GM12878 (cell line): ENCODE results near the gene LMBRD1. TPM values are rescaled to one million over a fixed set of nuclear protein-coding genes. Genes with fewer than 3 reads are reported as not detected.

Source experiments
- ATAC-seq: fragments of 200-7000 bp; cut with Tn5 transposase; 3 replicates; pipeline ENCODE4 v1.9.1; 2020; ENCODE audit warnings: mild to moderate bottlenecking, moderate library complexity
- BruUV-seq: library from RNA; stranded (reverse); fragments of 400-500 nt; replicated peaks from 2 replicates; lab custom pipeline; 2021; lab: Mats Ljungman, UMichigan
- CTCF ChIA-PET: fragments of 300-600 bp; sonication (Branson Sonifier 250); formaldehyde crosslinking; extraction: SDS; loops from one replicate; lab custom pipeline; 2021; ENCODE audit warnings: inconsistent platforms; lab: Yijun Ruan, JAX
- POLR2A ChIA-PET: fragments of 350-600 bp; formaldehyde crosslinking; extraction: SDS; loops from one replicate; lab custom pipeline; 2021; ENCODE audit warnings: inconsistent platforms; lab: Charles Lee
- RAD21 ChIA-PET: fragments of 300-600 bp; sonication (Branson Sonifier 250); formaldehyde crosslinking; loops from one replicate; lab custom pipeline; 2023; ENCODE audit warnings: antibody characterized with exemption; ENCODE audit not compliant: unreplicated experiment; lab: Charles Lee
- SMC1A ChIA-PET: fragments of 300-600 bp; sonication (Branson Sonifier 250); formaldehyde crosslinking; loops from one replicate; lab custom pipeline; 2023; ENCODE audit not compliant: unreplicated experiment, uncharacterized antibody; lab: Charles Lee
- DNase-seq: peaks from one replicate; pipeline ENCODE4 v3.0.0-alpha.2; 2011; ENCODE audit warnings: low read depth, low spot score
- FAIRE-seq: peaks from 3 replicates; lab custom pipeline; 2011; peaks lifted over from hg19 to GRCh38; lab: Jason Lieb, UNC
- H2AFZ ChIP-seq: 2 replicates; pipeline ENCODE4 v1.6.0; 2011; ENCODE audit warnings: low read depth, low read length, control low read depth; ENCODE audit not compliant: control insufficient read depth
- H3K27ac ChIP-seq: 2 replicates; pipeline ENCODE4 v1.5.1; 2011; ENCODE audit warnings: control low read depth; ENCODE audit not compliant: control insufficient read depth, insufficient read depth
- H3K27me3 ChIP-seq, 2 experiments: replicated peaks in 1 of 2; 2 replicates each; pipeline versions ENCODE4 v1.6.0 to v1.6.1; 2011; ENCODE audit warnings: low read length in 1 of 2; ENCODE audit not compliant: control insufficient read depth in 2 of 2, insufficient read depth in 2 of 2
- H3K36me3 ChIP-seq, 2 experiments: 2 replicates each; pipeline ENCODE4 v1.5.1; 2011; ENCODE audit warnings: low read length in 1 of 2; ENCODE audit not compliant: control insufficient read depth in 2 of 2, insufficient read depth in 2 of 2
- H3K4me1 ChIP-seq: 2 replicates; pipeline ENCODE4 v1.6.1; 2011; ENCODE audit warnings: mild to moderate bottlenecking, low read length, moderate library complexity, mixed read lengths; ENCODE audit not compliant: control insufficient read depth, insufficient read depth
- H3K4me2 ChIP-seq: 2 replicates; pipeline ENCODE4 v1.6.0; 2011; ENCODE audit warnings: control low read depth; ENCODE audit not compliant: control insufficient read depth, insufficient read depth
- H3K4me3 ChIP-seq: fragments of 200-600 bp; sonication (generic); 2 replicates; pipeline ENCODE4 v1.5.1; 2016
- H3K79me2 ChIP-seq: 2 replicates; pipeline ENCODE4 v1.6.0; 2011; ENCODE audit warnings: low read length; ENCODE audit not compliant: control insufficient read depth, insufficient read depth
- H3K9ac ChIP-seq: 2 replicates; pipeline ENCODE4 v1.8.0; 2011; ENCODE audit warnings: low read length, control low read depth, mixed read lengths; ENCODE audit not compliant: control insufficient read depth, insufficient read depth
- H3K9me3 ChIP-seq: replicated peaks from 3 replicates; pipeline ENCODE4 v1.5.1; 2011; ENCODE audit warnings: mild to moderate bottlenecking, low read length; ENCODE audit not compliant: control insufficient read depth, insufficient read depth
- H4K20me1 ChIP-seq: 2 replicates; pipeline ENCODE4 v1.6.0; 2011; ENCODE audit not compliant: control insufficient read depth, insufficient read depth
- BCL11A ChIP-seq: IDR thresholded peaks from 2 replicates; pipeline ENCODE4 v1.6.1; 2011; ENCODE audit warnings: low read depth, low read length
- CREB1 ChIP-seq: IDR thresholded peaks from 2 replicates; pipeline ENCODE4 v1.6.1; 2012; ENCODE audit warnings: low read depth, mild to moderate bottlenecking, inconsistent platforms
- FOS ChIP-seq: IDR thresholded peaks from 3 replicates; pipeline ENCODE4 v1.6.1; 2011; ENCODE audit warnings: borderline replicate concordance; ENCODE audit not compliant: insufficient read length; ENCODE audit errors: extremely low read depth
- HCFC1 ChIP-seq: fragments of 150-350 bp; IDR thresholded peaks from 2 replicates; pipeline ENCODE4 v1.6.1; 2014; ENCODE audit warnings: low read length
- IKZF2 ChIP-seq, 2 experiments: fragments of 450-650 bp; IDR thresholded peaks; 2 replicates each; pipeline ENCODE4 v1.6.1; 2017; ENCODE audit warnings: mild to moderate bottlenecking in 2 of 2, moderate library complexity in 2 of 2
- MYB ChIP-seq: fragments of 150-350 bp; IDR thresholded peaks from 2 replicates; pipeline ENCODE4 v1.6.1; 2014; ENCODE audit warnings: mild to moderate bottlenecking, low read depth, low read length, borderline replicate concordance
- POLR2AphosphoS2 ChIP-seq: IDR thresholded peaks from 2 replicates; pipeline ENCODE4 v1.6.1; 2011; ENCODE audit warnings: low read depth, mild to moderate bottlenecking, low read length, improper control_type of control experiment, moderate library complexity
- RB1 ChIP-seq: fragments of 450-650 bp; formaldehyde crosslinking; IDR thresholded peaks from 2 replicates; pipeline ENCODE4 v1.6.1; 2017; ENCODE audit warnings: mild to moderate bottlenecking, borderline replicate concordance
- in situ Hi-C: fragments of 300-500 bp; cut with MboI; formaldehyde crosslinking; loops from 9 replicates; pipeline ENCODE4 v1.14.3; 2018; ENCODE audit warnings: mixed read lengths
- intact Hi-C: fragments of 100-400 bp; cut with micrococcal nuclease; formaldehyde crosslinking; loops from one replicate; pipeline ENCODE4 v1.14.2; 2022; ENCODE audit not compliant: unreplicated experiment
- polyA plus RNA-seq, 11 experiments: library from polyadenylated mRNA; depleted of rRNA in 4 of 11; unstranded in 6 of 11; stranded (reverse) in 5 of 11; fragments of >200 nt; fragmentation: Nextera tagmentation in 4 of 11; fragmentation: Illumina TruSeq in 1 of 11; extraction: Ambion mirVana in 4 of 11; extraction: Trizol in 1 of 11; gene quantifications; 1 replicate in 1 of 11; 2 replicates in 10 of 11; pipeline versions ENCODE4 v1.2.1 to v1.2.3, GENCODE V29; 2011 to 2016; ENCODE audit warnings: inconsistent platforms in 2 of 11, missing spikeins in 2 of 11, low read depth in 1 of 11
- total RNA-seq, 4 experiments: library from RNA; depleted of rRNA in 3 of 4; stranded (reverse); fragments of >200 nt in 3 of 4; fragmentation: Illumina TruSeq in 1 of 4; extraction: Trizol in 1 of 4; gene quantifications; 2 replicates each; pipeline versions ENCODE4 v1.2.1 to v1.2.3, GENCODE V29; 2013 to 2021
- TF ChIP-seq, protein P1 (sequence below): fragments of 450-650 bp; IDR thresholded peaks from 2 replicates; pipeline ENCODE4 v1.6.1; 2016; ENCODE audit warnings: mild to moderate bottlenecking
- TF ChIP-seq, protein P2 (sequence below): fragments of 450-650 bp; IDR thresholded peaks from 2 replicates; pipeline ENCODE4 v1.6.1; 2017; ENCODE audit warnings: mild to moderate bottlenecking
- TF ChIP-seq, protein P3 (sequence below): fragments of 450-650 bp; formaldehyde crosslinking; IDR thresholded peaks from 2 replicates; pipeline ENCODE4 v1.4.0; 2022; ENCODE audit warnings: mild to moderate bottlenecking, moderate library complexity
- TF ChIP-seq, protein P4 (sequence below): IDR thresholded peaks from 2 replicates; pipeline ENCODE4 v1.6.1; 2012; ENCODE audit warnings: low read depth, low read length, improper control_type of control experiment

LMBRD1 gene
- total and polyA plus RNA-seq, 10 of the 15 experiments (the other 5 are each of a cell fraction or from before 2014, with no cell fraction given), result 20.0 to 82.1 (median 27.2) TPM

DNA sequence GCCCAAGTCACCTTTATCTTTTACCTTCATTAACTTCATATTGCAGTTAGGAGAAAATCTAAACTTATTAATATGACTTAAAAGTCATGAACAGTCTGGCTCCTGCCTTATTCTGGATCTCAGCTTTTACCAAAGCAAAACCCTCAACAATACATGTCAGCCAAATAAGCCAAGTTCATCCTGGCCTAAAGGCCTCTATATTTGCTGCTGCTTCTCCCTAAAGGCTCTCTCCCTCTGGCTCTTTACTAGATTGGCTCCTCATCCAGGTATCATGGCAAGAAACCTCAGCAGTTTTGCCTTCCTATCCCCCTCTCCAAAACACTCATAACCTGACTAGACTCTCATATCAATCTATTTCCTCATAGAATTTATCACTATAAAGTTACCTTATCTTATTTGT is 11.1 kb downstream of the LMBRD1 start:
- POLR2A ChIA-PET, result interaction anchor here (1.0 to 2.5 kb wide), 3 partner anchors 9 to 81 kb away, joined by 3 to 8 read pairs (median 5); partner anchors contain the start of gene COL19A1
- SMC1A ChIA-PET, result interaction anchor here (0.7 to 2.3 kb wide), 8 partner anchors 9 to 96 kb away, joined by 3 to 13 read pairs (median 4); partner anchors contain the start of gene LMBRD1
- TF ChIP-seq RB1, result no peak
- TF ChIP-seq MYB, result no peak
- TF ChIP-seq, protein P1, sequence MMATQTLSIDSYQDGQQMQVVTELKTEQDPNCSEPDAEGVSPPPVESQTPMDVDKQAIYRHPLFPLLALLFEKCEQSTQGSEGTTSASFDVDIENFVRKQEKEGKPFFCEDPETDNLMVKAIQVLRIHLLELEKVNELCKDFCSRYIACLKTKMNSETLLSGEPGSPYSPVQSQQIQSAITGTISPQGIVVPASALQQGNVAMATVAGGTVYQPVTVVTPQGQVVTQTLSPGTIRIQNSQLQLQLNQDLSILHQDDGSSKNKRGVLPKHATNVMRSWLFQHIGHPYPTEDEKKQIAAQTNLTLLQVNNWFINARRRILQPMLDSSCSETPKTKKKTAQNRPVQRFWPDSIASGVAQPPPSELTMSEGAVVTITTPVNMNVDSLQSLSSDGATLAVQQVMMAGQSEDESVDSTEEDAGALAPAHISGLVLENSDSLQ, result no peak
- TF ChIP-seq FOS, result no peak
- TF ChIP-seq, protein P2, sequence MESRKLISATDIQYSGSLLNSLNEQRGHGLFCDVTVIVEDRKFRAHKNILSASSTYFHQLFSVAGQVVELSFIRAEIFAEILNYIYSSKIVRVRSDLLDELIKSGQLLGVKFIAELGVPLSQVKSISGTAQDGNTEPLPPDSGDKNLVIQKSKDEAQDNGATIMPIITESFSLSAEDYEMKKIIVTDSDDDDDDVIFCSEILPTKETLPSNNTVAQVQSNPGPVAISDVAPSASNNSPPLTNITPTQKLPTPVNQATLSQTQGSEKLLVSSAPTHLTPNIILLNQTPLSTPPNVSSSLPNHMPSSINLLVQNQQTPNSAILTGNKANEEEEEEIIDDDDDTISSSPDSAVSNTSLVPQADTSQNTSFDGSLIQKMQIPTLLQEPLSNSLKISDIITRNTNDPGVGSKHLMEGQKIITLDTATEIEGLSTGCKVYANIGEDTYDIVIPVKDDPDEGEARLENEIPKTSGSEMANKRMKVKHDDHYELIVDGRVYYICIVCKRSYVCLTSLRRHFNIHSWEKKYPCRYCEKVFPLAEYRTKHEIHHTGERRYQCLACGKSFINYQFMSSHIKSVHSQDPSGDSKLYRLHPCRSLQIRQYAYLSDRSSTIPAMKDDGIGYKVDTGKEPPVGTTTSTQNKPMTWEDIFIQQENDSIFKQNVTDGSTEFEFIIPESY, result no peak
- no peak for TF ChIP-seq BCL11A
- TF ChIP-seq, protein P3, sequence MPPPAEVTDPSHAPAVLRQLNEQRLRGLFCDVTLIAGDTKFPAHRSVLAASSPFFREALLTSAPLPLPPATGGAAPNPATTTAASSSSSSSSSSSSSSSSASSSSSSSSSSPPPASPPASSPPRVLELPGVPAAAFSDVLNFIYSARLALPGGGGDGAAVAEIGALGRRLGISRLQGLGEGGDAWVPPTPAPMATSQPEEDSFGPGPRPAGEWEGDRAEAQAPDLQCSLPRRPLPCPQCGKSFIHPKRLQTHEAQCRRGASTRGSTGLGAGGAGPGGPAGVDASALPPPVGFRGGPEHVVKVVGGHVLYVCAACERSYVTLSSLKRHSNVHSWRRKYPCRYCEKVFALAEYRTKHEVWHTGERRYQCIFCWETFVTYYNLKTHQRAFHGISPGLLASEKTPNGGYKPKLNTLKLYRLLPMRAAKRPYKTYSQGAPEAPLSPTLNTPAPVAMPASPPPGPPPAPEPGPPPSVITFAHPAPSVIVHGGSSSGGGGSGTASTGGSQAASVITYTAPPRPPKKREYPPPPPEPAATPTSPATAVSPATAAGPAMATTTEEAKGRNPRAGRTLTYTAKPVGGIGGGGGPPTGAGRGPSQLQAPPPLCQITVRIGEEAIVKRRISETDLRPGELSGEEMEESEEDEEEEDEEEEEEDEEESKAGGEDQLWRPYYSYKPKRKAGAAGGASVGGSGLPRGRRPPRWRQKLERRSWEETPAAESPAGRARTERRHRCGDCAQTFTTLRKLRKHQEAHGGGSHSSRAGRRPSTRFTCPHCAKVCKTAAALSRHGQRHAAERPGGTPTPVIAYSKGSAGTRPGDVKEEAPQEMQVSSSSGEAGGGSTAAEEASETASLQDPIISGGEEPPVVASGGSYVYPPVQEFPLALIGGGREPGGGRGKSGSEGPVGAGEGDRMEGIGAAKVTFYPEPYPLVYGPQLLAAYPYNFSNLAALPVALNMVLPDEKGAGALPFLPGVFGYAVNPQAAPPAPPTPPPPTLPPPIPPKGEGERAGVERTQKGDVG, result no peak
- TF ChIP-seq, protein P4, sequence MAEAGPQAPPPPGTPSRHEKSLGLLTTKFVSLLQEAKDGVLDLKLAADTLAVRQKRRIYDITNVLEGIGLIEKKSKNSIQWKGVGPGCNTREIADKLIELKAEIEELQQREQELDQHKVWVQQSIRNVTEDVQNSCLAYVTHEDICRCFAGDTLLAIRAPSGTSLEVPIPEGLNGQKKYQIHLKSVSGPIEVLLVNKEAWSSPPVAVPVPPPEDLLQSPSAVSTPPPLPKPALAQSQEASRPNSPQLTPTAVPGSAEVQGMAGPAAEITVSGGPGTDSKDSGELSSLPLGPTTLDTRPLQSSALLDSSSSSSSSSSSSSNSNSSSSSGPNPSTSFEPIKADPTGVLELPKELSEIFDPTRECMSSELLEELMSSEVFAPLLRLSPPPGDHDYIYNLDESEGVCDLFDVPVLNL, result no peak
- TF ChIP-seq IKZF2 (IDR thresholded peaks at IDR 0.05), result no peak
- TF ChIP-seq HCFC1, result no peak
- no peak for TF ChIP-seq CREB1
- no peak for TF ChIP-seq POLR2AphosphoS2

More for the DNA sequence above, 11.1 kb downstream of the LMBRD1 start:
- H3K36me3 ChIP-seq, result peaks cover 0 to 6% of the 10 kb centered on the region in 2 experiments; a peak in 2 of 4 replicates
- H3K79me2 ChIP-seq, result peaks cover 32% of the 10 kb centered on the region
- H3K4me1 ChIP-seq, result peaks cover 9% of the 10 kb centered on the region
- no peak for FAIRE-seq
- H4K20me1 ChIP-seq, result no peaks in the 10 kb centered on the region
- intact Hi-C loops (no loop called here), in situ Hi-C loops (no loop called here)
- no peak overlapping the region for H3K27ac ChIP-seq
- CTCF ChIA-PET, result interaction anchor here (1.1 to 2.4 kb wide), 7 partner anchors 8 to 321 kb away, joined by 3 to 18 read pairs (median 5); partner anchors contain the start of gene LMBRD1
- H3K9me3 ChIP-seq, result no peaks in the 10 kb centered on the region
- RAD21 ChIA-PET, result interaction anchor here (1.2 to 1.5 kb wide), 3 partner anchors 10 to 80 kb away, joined by 3 to 4 read pairs (median 3); partner anchors contain the start of gene LMBRD1
- H3K27me3 ChIP-seq, result no peaks in the 10 kb centered on the region
- H3K4me2 ChIP-seq, result no peak overlapping the region
- H3K9ac ChIP-seq, result no peak overlapping the region
- BruUV-seq, result no TSS peak
- H3K4me3 ChIP-seq, result no peak overlapping the region
- H2AFZ ChIP-seq, result no peak overlapping the region
- ATAC-seq, result no peak
- no peak for DNase-seq
